Trophoblast cell (in vitro differentiated cells and primary cell): Measurements from ENCODE around the gene CADPS2.

Experiments used
- DNase-seq, 2 donors: peaks; one replicate each; pipeline ENCODE4 v3.0.0-alpha.2; 2016
- H2AFZ ChIP-seq: 2 replicates; pipeline ENCODE4 v1.6.1; 2013; ENCODE audit warnings: low read length, moderate library complexity, mild to moderate bottlenecking; ENCODE audit not compliant: insufficient read depth, poor library complexity
- H2AK5ac ChIP-seq: 2 replicates; pipeline ENCODE4 v1.6.1; 2013; ENCODE audit warnings: mild to moderate bottlenecking, low read length
- H2BK120ac ChIP-seq: 2 replicates; pipeline ENCODE4 v1.6.1; 2013; ENCODE audit warnings: low read length, mild to moderate bottlenecking, moderate library complexity; ENCODE audit not compliant: insufficient read depth, poor library complexity
- H2BK12ac ChIP-seq: 2 replicates; pipeline ENCODE4 v1.6.1; 2013; ENCODE audit warnings: mild to moderate bottlenecking, low read length, moderate library complexity
- H2BK5ac ChIP-seq: 2 replicates; pipeline ENCODE4 v1.6.1; 2013; ENCODE audit warnings: low read length, low read depth, moderate library complexity, mild to moderate bottlenecking; ENCODE audit not compliant: poor library complexity
- H3K14ac ChIP-seq: 2 replicates; pipeline ENCODE4 v1.6.1; 2013; ENCODE audit warnings: mild to moderate bottlenecking, low read length
- H3K18ac ChIP-seq: 2 replicates; pipeline ENCODE4 v1.6.1; 2013; ENCODE audit warnings: mild to moderate bottlenecking, low read length
- H3K23ac ChIP-seq: 2 replicates; pipeline ENCODE4 v1.6.1; 2013; ENCODE audit warnings: low read length
- H3K27ac ChIP-seq: 2 replicates; pipeline ENCODE4 v1.5.1; 2013; ENCODE audit warnings: low read depth, mild to moderate bottlenecking, inconsistent platforms, low read length, moderate library complexity
- H3K27me3 ChIP-seq: 2 replicates; pipeline ENCODE4 v1.6.1; 2013; ENCODE audit warnings: inconsistent platforms, mild to moderate bottlenecking, low read length, moderate library complexity; ENCODE audit not compliant: insufficient read depth
- H3K36me3 ChIP-seq, 2 experiments: 1 replicate in 1 of 2; 2 replicates in 1 of 2; pipeline ENCODE4 v1.6.1; 2013; ENCODE audit warnings: low read length in 2 of 2, mild to moderate bottlenecking in 2 of 2, moderate library complexity in 1 of 2; ENCODE audit not compliant: insufficient read depth in 2 of 2, control insufficient read depth in 1 of 2
- H3K4ac ChIP-seq: 2 replicates; pipeline ENCODE4 v1.6.1; 2013; ENCODE audit warnings: low read depth, mild to moderate bottlenecking, low read length, moderate library complexity
- H3K4me1 ChIP-seq, 2 experiments: 1 replicate in 1 of 2; 2 replicates in 1 of 2; pipeline ENCODE4 v1.6.1; 2013; ENCODE audit warnings: low read length in 2 of 2, mild to moderate bottlenecking in 2 of 2, moderate library complexity in 1 of 2; ENCODE audit not compliant: insufficient read depth in 2 of 2, control insufficient read depth in 1 of 2
- H3K4me2 ChIP-seq: 2 replicates; pipeline ENCODE4 v1.6.1; 2013; ENCODE audit warnings: inconsistent platforms, mild to moderate bottlenecking, low read length, moderate library complexity
- H3K4me3 ChIP-seq: 2 replicates; pipeline ENCODE4 v1.5.1; 2013; ENCODE audit warnings: mild to moderate bottlenecking, low read depth, low read length, inconsistent platforms
- H3K79me1 ChIP-seq: one replicate; pipeline ENCODE4 v1.6.1; 2013; ENCODE audit warnings: low read length
- H3K79me2 ChIP-seq: 2 replicates; pipeline ENCODE4 v1.6.1; 2013; ENCODE audit warnings: low read length, mild to moderate bottlenecking; ENCODE audit not compliant: control insufficient read depth, insufficient read depth, poor library complexity
- H3K9ac ChIP-seq: 2 replicates; pipeline ENCODE4 v1.6.1; 2013; ENCODE audit warnings: mild to moderate bottlenecking, low read length
- H3K9me3 ChIP-seq: 2 replicates; pipeline ENCODE4 v1.6.1; 2013; ENCODE audit warnings: low read depth, mild to moderate bottlenecking, control low read depth, inconsistent platforms, low read length; ENCODE audit not compliant: insufficient read depth
- H4K12ac ChIP-seq: 2 replicates; pipeline ENCODE4 v1.6.1; 2013; ENCODE audit warnings: low read depth, mild to moderate bottlenecking, low read length, moderate library complexity
- H4K8ac ChIP-seq: 2 replicates; pipeline ENCODE4 v1.6.1; 2013; ENCODE audit warnings: low read depth, mild to moderate bottlenecking, low read length, moderate library complexity
- H4K91ac ChIP-seq: one replicate; pipeline ENCODE4 v1.6.1; 2013; ENCODE audit warnings: low read depth, mild to moderate bottlenecking, low read length, moderate library complexity
- WGBS: extraction: QIAGEN DNeasy Blood & Tissue Kit; methylation state at CpG from one replicate; pipeline ENCODE4 v1.1.7; 2013; ENCODE audit warnings: missing lambda C conversion rate; ENCODE audit not compliant: insufficient read length, insufficient coverage; ENCODE audit errors: extremely low coverage; 5-methylcytosine and 5-hydroxymethylcytosine counted together

Gene CADPS2

GRCh38 chr7:122556873-122557542, 329.3 kb downstream of the CADPS2 start:
- no peak for DNase-seq
- Histone ChIP-seq H3K4me1 (no peaks in the 10 kb centered on the region), H2AK5ac (no peak overlapping the region), H3K4ac (no peak overlapping the region), H4K91ac (no peak overlapping the region), H4K8ac (no peak overlapping the region), H3K23ac (no peak overlapping the region), H4K12ac (no peak overlapping the region), H3K18ac (no peak overlapping the region), H3K36me3 (no peaks in the 10 kb centered on the region), H3K27me3 (no peaks in the 10 kb centered on the region), H3K4me2 (no peak overlapping the region), H3K79me1 (no peaks in the 10 kb centered on the region), H3K14ac (no peak overlapping the region), H2AFZ (no peak overlapping the region), H3K9ac (no peak overlapping the region), H3K9me3 (no peaks in the 10 kb centered on the region), H3K4me3 (no peak overlapping the region), H2BK120ac (no peak overlapping the region), H2BK5ac (no peak overlapping the region), H3K27ac (no peak overlapping the region), H2BK12ac (no peak overlapping the region), H3K79me2 (no peaks in the 10 kb centered on the region)
- no CpG with 5 or more reads among the region's 7 CpGs for WGBS

GRCh38 chr7:122556219-122556618, 330.0 kb downstream of the CADPS2 start:
- Histone ChIP-seq H3K4ac (no peak overlapping the region), H4K91ac (no peak overlapping the region), H3K4me2 (no peak overlapping the region), H3K14ac (no peak overlapping the region), H2AFZ (no peak overlapping the region), H2BK12ac (no peak overlapping the region), H3K36me3 (no peaks in the 10 kb centered on the region), H2BK120ac (no peak overlapping the region), H2AK5ac (no peak overlapping the region), H3K79me2 (no peaks in the 10 kb centered on the region), H3K4me3 (no peak overlapping the region), H4K8ac (no peak overlapping the region), H3K4me1 (no peaks in the 10 kb centered on the region), H2BK5ac (no peak overlapping the region), H3K23ac (no peak overlapping the region), H3K27ac (no peak overlapping the region), H3K79me1 (no peaks in the 10 kb centered on the region), H3K18ac (no peak overlapping the region), H3K9ac (no peak overlapping the region), H3K9me3 (no peaks in the 10 kb centered on the region), H4K12ac (no peak overlapping the region), H3K27me3 (no peaks in the 10 kb centered on the region)
- DNase-seq, result no peak

- Histone ChIP-seq H3K4me3 (no peak overlapping the region), H3K9ac (no peak overlapping the region), H3K4me1 (no peaks in the 10 kb centered on the region), H3K4me2 (no peak overlapping the region), H4K12ac (no peak overlapping the region), H3K79me2 (no peaks in the 10 kb centered on the region), H2BK12ac (no peak overlapping the region), H4K8ac (no peak overlapping the region), H3K14ac (no peak overlapping the region), H3K9me3 (no peaks in the 10 kb centered on the region), H4K91ac (no peak overlapping the region), H3K79me1 (no peaks in the 10 kb centered on the region), H2BK120ac (no peak overlapping the region), H3K36me3 (no peaks in the 10 kb centered on the region), H3K23ac (no peak overlapping the region), H2BK5ac (no peak overlapping the region), H3K27me3 (no peaks in the 10 kb centered on the region), H2AK5ac (no peak overlapping the region), H3K18ac (no peak overlapping the region), H2AFZ (no peak overlapping the region), H3K4ac (no peak overlapping the region), H3K27ac (no peak overlapping the region)
- no CpG with 5 or more reads among the region's 1 CpG for WGBS
- no peak for DNase-seq
These were observed 332.5 kb downstream of the CADPS2 start for GRCh38 chr7:122553761-122554160.

GRCh38 chr7:122552769-122553168, 333.5 kb downstream of the CADPS2 start:
- no peaks in the 10 kb centered on the region for H3K79me2 ChIP-seq
- H3K4me3 ChIP-seq, result no peak overlapping the region
- no peak overlapping the region for H3K4me2 ChIP-seq
- no peak overlapping the region for H3K23ac ChIP-seq
- H2BK12ac ChIP-seq, result no peak overlapping the region
- H4K91ac ChIP-seq, result no peak overlapping the region
- H3K27ac ChIP-seq, result no peak overlapping the region
- H3K9me3 ChIP-seq, result no peaks in the 10 kb centered on the region
- no peak overlapping the region for H3K18ac ChIP-seq
- no peak overlapping the region for H2AFZ ChIP-seq
- DNase-seq, result no peak
- no peaks in the 10 kb centered on the region for H3K36me3 ChIP-seq
- no peak overlapping the region for H3K4ac ChIP-seq
- no peak overlapping the region for H4K12ac ChIP-seq
- no peak overlapping the region for H2BK120ac ChIP-seq
- H3K14ac ChIP-seq, result no peak overlapping the region
- no peak overlapping the region for H4K8ac ChIP-seq
- no peaks in the 10 kb centered on the region for H3K4me1 ChIP-seq
- no peak overlapping the region for H2BK5ac ChIP-seq
- H3K9ac ChIP-seq, result no peak overlapping the region
- no peak overlapping the region for H2AK5ac ChIP-seq
- H3K27me3 ChIP-seq, result no peaks in the 10 kb centered on the region
- no peaks in the 10 kb centered on the region for H3K79me1 ChIP-seq
